H9 (cell line): ENCODE results near the gene ZNF775. TPM values are rescaled to one million over a fixed set of nuclear protein-coding genes. Genes with fewer than 3 reads are reported as not detected.

Experiments
- DNase-seq: peaks from one replicate; pipeline ENCODE4 v3.0.0-alpha.2; 2017
- H2AFZ ChIP-seq: one replicate; pipeline ENCODE4 v1.6.1; 2013; ENCODE audit warnings: mild to moderate bottlenecking, low read length, control low read depth, moderate library complexity
- H2AK5ac ChIP-seq: 2 replicates; pipeline ENCODE4 v1.6.1; 2013; ENCODE audit warnings: low read length, control low read depth, mixed read lengths; ENCODE audit not compliant: insufficient read length
- H2BK120ac ChIP-seq: one replicate; pipeline ENCODE4 v1.6.1; 2013; ENCODE audit warnings: low read depth, mild to moderate bottlenecking, low read length, control low read depth, inconsistent platforms; ENCODE audit not compliant: poor library complexity, severe bottlenecking
- H2BK12ac ChIP-seq: 2 replicates; pipeline ENCODE4 v1.6.1; 2013; ENCODE audit warnings: low read length, control low read depth, mixed read lengths, low read depth; ENCODE audit not compliant: insufficient read length
- H2BK15ac ChIP-seq: 2 replicates; pipeline ENCODE4 v1.6.1; 2013; ENCODE audit warnings: low read depth, low read length, control low read depth
- H2BK20ac ChIP-seq: one replicate; pipeline ENCODE4 v1.6.1; 2013; ENCODE audit warnings: low read depth, mild to moderate bottlenecking, low read length, control low read depth, inconsistent platforms; ENCODE audit not compliant: poor library complexity, severe bottlenecking
- H2BK5ac ChIP-seq: 2 replicates; pipeline ENCODE4 v1.6.1; 2013; ENCODE audit warnings: low read length, control low read depth, mixed read lengths; ENCODE audit not compliant: insufficient read length
- H3K14ac ChIP-seq: 2 replicates; pipeline ENCODE4 v1.6.1; 2013; ENCODE audit warnings: low read length, control low read depth; ENCODE audit not compliant: insufficient read depth
- H3K18ac ChIP-seq: 2 replicates; pipeline ENCODE4 v1.6.1; 2013; ENCODE audit warnings: low read depth, mild to moderate bottlenecking, mixed read lengths, low read length, control low read depth; ENCODE audit not compliant: insufficient read length
- H3K23ac ChIP-seq: 2 replicates; pipeline ENCODE4 v1.6.1; 2013; ENCODE audit warnings: low read length, control low read depth, mixed read lengths, low read depth; ENCODE audit not compliant: insufficient read length
- H3K23me2 ChIP-seq: 2 replicates; pipeline ENCODE4 v1.6.1; 2013; ENCODE audit warnings: low read depth, mild to moderate bottlenecking, mixed read lengths, low read length, control low read depth; ENCODE audit not compliant: insufficient read length, poor library complexity, severe bottlenecking
- H3K27ac ChIP-seq: 2 replicates; pipeline ENCODE4 v1.5.1; 2013; ENCODE audit warnings: low read length, control low read depth, mixed read lengths, low read depth; ENCODE audit not compliant: insufficient read length
- H3K27me3 ChIP-seq: 2 replicates; pipeline ENCODE4 v1.6.1; 2013; ENCODE audit warnings: low read length, control low read depth, inconsistent platforms; ENCODE audit not compliant: insufficient read depth
- H3K4ac ChIP-seq: 2 replicates; pipeline ENCODE4 v1.6.1; 2013; ENCODE audit warnings: low read depth, mild to moderate bottlenecking, control low read depth, inconsistent platforms, low read length, moderate library complexity
- H3K4me1 ChIP-seq: 2 replicates; pipeline ENCODE4 v1.6.1; 2013; ENCODE audit warnings: low read length, control low read depth, inconsistent platforms; ENCODE audit not compliant: insufficient read depth
- H3K4me2 ChIP-seq: 2 replicates; pipeline ENCODE4 v1.6.1; 2013; ENCODE audit warnings: low read length, control low read depth, mixed read lengths; ENCODE audit not compliant: insufficient read length, insufficient read depth
- H3K56ac ChIP-seq: 2 replicates; pipeline ENCODE4 v1.6.1; 2013; ENCODE audit warnings: low read depth, mild to moderate bottlenecking, mixed read lengths, low read length, control low read depth; ENCODE audit not compliant: insufficient read length
- H3K79me1 ChIP-seq: 2 replicates; pipeline ENCODE4 v1.6.1; 2013; ENCODE audit warnings: low read depth, mild to moderate bottlenecking, moderate library complexity, low read length, control low read depth, inconsistent platforms; ENCODE audit not compliant: insufficient read depth, poor library complexity, severe bottlenecking
- H3K79me2 ChIP-seq: 2 replicates; pipeline ENCODE4 v1.6.1; 2013; ENCODE audit warnings: low read length, control low read depth, inconsistent platforms; ENCODE audit not compliant: insufficient read depth
- H3K9ac ChIP-seq: 2 replicates; pipeline ENCODE4 v1.6.1; 2013; ENCODE audit warnings: low read length, control low read depth, mixed read lengths; ENCODE audit not compliant: insufficient read length; ENCODE audit errors: extremely low read depth
- H3K9me3 ChIP-seq: one replicate; pipeline ENCODE4 v1.6.1; 2013; ENCODE audit warnings: low read depth, low read length, inconsistent platforms; ENCODE audit not compliant: control insufficient read depth
- H3T11ph ChIP-seq: one replicate; pipeline ENCODE4 v1.6.1; 2013; ENCODE audit warnings: mild to moderate bottlenecking, low read length, control low read depth, inconsistent platforms
- H4K20me1 ChIP-seq: one replicate; pipeline ENCODE4 v1.6.1; 2013; ENCODE audit not compliant: control insufficient read depth, insufficient read length, insufficient read depth
- H4K5ac ChIP-seq: 2 replicates; pipeline ENCODE4 v1.6.1; 2013; ENCODE audit warnings: low read depth, mild to moderate bottlenecking, mixed read lengths, low read length, control low read depth; ENCODE audit not compliant: insufficient read length
- H4K8ac ChIP-seq: replicated peaks from 2 replicates; pipeline ENCODE4 v1.6.1; 2013; ENCODE audit warnings: low read length, control low read depth, mixed read lengths, low read depth; ENCODE audit not compliant: insufficient read length
- H4K91ac ChIP-seq: 2 replicates; pipeline ENCODE4 v1.6.1; 2013; ENCODE audit warnings: low read depth, mild to moderate bottlenecking, moderate library complexity, mixed read lengths, low read length, control low read depth; ENCODE audit not compliant: insufficient read length
- H3K27ac Mint-ChIP-seq, 3 experiments: 2 replicates in 2 of 3; 3 replicates in 1 of 3; pipeline ENCODE4 v1.8.0; 2020 to 2021; ENCODE audit warnings: mixed read lengths in 3 of 3, mild to moderate bottlenecking in 1 of 3, moderate library complexity in 1 of 3
- H3K27me3 Mint-ChIP-seq: 2 replicates; pipeline ENCODE4 v1.8.0; 2021; ENCODE audit warnings: low read depth, mild to moderate bottlenecking, moderate library complexity, mixed read lengths
- H3K36me3 Mint-ChIP-seq, 3 experiments: 2 replicates in 2 of 3; 3 replicates in 1 of 3; pipeline ENCODE4 v1.8.0; 2020 to 2021; ENCODE audit warnings: low read depth in 3 of 3, mixed read lengths in 3 of 3; ENCODE audit not compliant: insufficient read depth in 1 of 3
- H3K4me1 Mint-ChIP-seq, 2 experiments: 2 replicates each; pipeline ENCODE4 v1.8.0; 2020; ENCODE audit warnings: mixed read lengths in 2 of 2
- H3K4me3 Mint-ChIP-seq, 2 experiments: 2 replicates in 1 of 2; 3 replicates in 1 of 2; pipeline ENCODE4 v1.8.0; 2020 to 2021; ENCODE audit warnings: mild to moderate bottlenecking in 2 of 2, mixed read lengths in 2 of 2, moderate library complexity in 1 of 2
- H3K9me3 Mint-ChIP-seq, 2 experiments: 2 replicates in 1 of 2; 3 replicates in 1 of 2; pipeline ENCODE4 v1.8.0; 2020; ENCODE audit warnings: mild to moderate bottlenecking in 2 of 2, mixed read lengths in 2 of 2, moderate library complexity in 1 of 2
- CTCF ChIP-seq: fragments of 200-600 bp; sonication (generic); conservative IDR thresholded peaks from 3 replicates; pipeline ENCODE4 v1.8.0; 2021; ENCODE audit warnings: antibody characterized with exemption, mild to moderate bottlenecking
- WGBS: extraction: QIAGEN DNeasy Blood & Tissue Kit; methylation state at CpG from one replicate; pipeline ENCODE4 v1.1.7; 2013; ENCODE audit warnings: missing lambda C conversion rate, low lambda C conversion rate, mixed read lengths; ENCODE audit not compliant: insufficient read length; ENCODE audit errors: extremely low coverage; 5-methylcytosine and 5-hydroxymethylcytosine counted together
- long read RNA-seq: library from polyadenylated mRNA; unstranded; transcript quantifications from one replicate; pipeline ENCODE4 v2.0.0, GENCODE V29; 2020
- total RNA-seq: library from RNA; stranded (reverse); gene quantifications from 2 replicates; pipeline ENCODE4 v1.2.1, GENCODE V29; 2021

Gene ZNF775
- 9.7 and 10.5 TPM in 2 replicates for total RNA-seq
- long read RNA-seq = 0 reads

GRCh38 chr7:150378853-150379440 is at the start of gene ZNF775:
Gene ZNF775, plus strand, starts transcription at chr7:150379330. Its CDS starts 9,141 bp downstream, at chr7:150388471.
- Histone ChIP-seq H4K8ac (no peak within 1 kb of the TSS), H4K5ac (no peak within 1 kb of the TSS), H3K23ac (no peak within 1 kb of the TSS), H3K14ac (peak within 1 kb of the TSS; percentile 2; the same call in 1 of the 2 replicates), H3K4me2 (peak within 1 kb of the TSS; percentile 83), H4K91ac (no peak within 1 kb of the TSS), H3K56ac (no peak within 1 kb of the TSS), H3T11ph (no peak within 1 kb of the TSS), H3K79me2 (peaks cover 9% of the 10 kb centered on the region; the same call in 1 of the 2 replicates), H2BK5ac (no peak within 1 kb of the TSS), H2BK15ac (no peak within 1 kb of the TSS), H2BK12ac (no peak within 1 kb of the TSS), H3K27ac (no peak within 1 kb of the TSS), H3K79me1 (no peaks in the 10 kb centered on the region), H2BK20ac (no peak within 1 kb of the TSS), H3K9ac (peak within 1 kb of the TSS; percentile 48), H2AFZ (no peak within 1 kb of the TSS), H4K20me1 (no peaks in the 10 kb centered on the region), H3K9me3 (no peaks in the 10 kb centered on the region), H3K18ac (peak within 1 kb of the TSS; percentile 8), H2AK5ac (no peak within 1 kb of the TSS), H3K4me1 (peaks cover 20% of the 10 kb centered on the region), H3K23me2 (peaks cover 11% of the 10 kb centered on the region), H2BK120ac (no peak within 1 kb of the TSS), H3K4ac (no peak within 1 kb of the TSS; the same call in 1 of the 2 replicates), H3K27me3 (no peaks in the 10 kb centered on the region)
- no peaks in the 10 kb centered on the region for H3K9me3 Mint-ChIP-seq
- peaks cover 14 to 16% (median 15%) of the 10 kb centered on the region in 3 experiments; a peak in 6 of 7 replicates for H3K36me3 Mint-ChIP-seq
- peaks cover 73 to 78% of the 10 kb centered on the region in 2 experiments for H3K4me1 Mint-ChIP-seq
- DNase-seq = peak; percentile 97
- no CpG with 5 or more reads among the region's 60 CpGs for WGBS
- peak within 1 kb of the TSS; percentile 93 to 97 (median 95) for H3K27ac Mint-ChIP-seq
- no peak for TF ChIP-seq CTCF
- H3K4me3 Mint-ChIP-seq = peak within 1 kb of the TSS; percentile 87 to 95
- H3K27me3 Mint-ChIP-seq = no peaks in the 10 kb centered on the region
